Loucy (cell line): ENCODE results near the gene TMEM45B.

ENCODE experiments used
- CTCF ChIP-seq: fragments of 200-600 bp; sonication (generic); conservative IDR thresholded peaks from 2 replicates; pipeline ENCODE4 v1.5.1; 2014; ENCODE audit warnings: mild to moderate bottlenecking, antibody characterized with exemption, low read length
- EZH2phosphoT487 ChIP-seq: fragments of 200-600 bp; IDR thresholded peaks from 2 replicates; pipeline ENCODE4 v1.6.1; 2018; ENCODE audit warnings: antibody characterized with exemption, mild to moderate bottlenecking, moderate library complexity, borderline replicate concordance

- TF ChIP-seq CTCF (no peak), EZH2phosphoT487 (no peak)
Measured at GRCh38 chr11:129861702-129862522, 46.3 kb downstream of the TMEM45B start.
